Liver (tissue), 9 donors: ENCODE results near the gene KRTAP10-8. TPM values are rescaled to one million over a fixed set of nuclear protein-coding genes. Genes with fewer than 3 reads are reported as not detected.
"Not testable (repeated sequence)": the region's sequence is repeated elsewhere in the genome, so short reads cannot be mapped to it uniquely, and the experiment has no call there.

ENCODE experiments used
- DNase-seq: peaks from one replicate; pipeline ENCODE4 v3.0.0-alpha.2; 2017; ENCODE audit warnings: low spot score
- H3K27ac ChIP-seq, 2 donors: one replicate each; pipeline ENCODE4 v1.7.0; 2013; ENCODE audit warnings: inconsistent platforms in 2 of 2, low read length in 2 of 2, control low read depth in 1 of 2, low read depth in 1 of 2, mild to moderate bottlenecking in 1 of 2
- H3K27me3 ChIP-seq, 4 donors: one replicate each; pipeline versions ENCODE4 v1.6.1 to v1.7.0; 2013; ENCODE audit warnings: low read length in 3 of 4, inconsistent platforms in 1 of 4, mild to moderate bottlenecking in 1 of 4, moderate library complexity in 1 of 4; ENCODE audit not compliant: control insufficient read depth in 4 of 4, insufficient read depth in 4 of 4
- H3K36me3 ChIP-seq, 4 donors: one replicate each; pipeline versions ENCODE4 v1.6.1 to v1.7.0; 2013; ENCODE audit warnings: low read length in 3 of 4, mild to moderate bottlenecking in 3 of 4, low read depth in 1 of 4, moderate library complexity in 1 of 4; ENCODE audit not compliant: control insufficient read depth in 4 of 4, insufficient read depth in 3 of 4
- H3K4me1 ChIP-seq, 4 donors: one replicate each; pipeline versions ENCODE4 v1.6.1 to v1.7.0; 2013; ENCODE audit warnings: low read length in 3 of 4, mild to moderate bottlenecking in 3 of 4, moderate library complexity in 1 of 4; ENCODE audit not compliant: control insufficient read depth in 4 of 4, insufficient read depth in 4 of 4
- H3K4me3 ChIP-seq, 3 donors: one replicate each; pipeline versions ENCODE4 v1.6.1 to v1.7.0; 2013; ENCODE audit warnings: low read length in 3 of 3, control low read depth in 1 of 3, low read depth in 1 of 3, mild to moderate bottlenecking in 1 of 3
- H3K9ac ChIP-seq, 2 donors: one replicate each; pipeline ENCODE4 v1.7.0; 2013; ENCODE audit warnings: low read length in 2 of 2, mild to moderate bottlenecking in 2 of 2, moderate library complexity in 2 of 2, control low read depth in 1 of 2, low read depth in 1 of 2
- H3K9me3 ChIP-seq, 4 donors: one replicate each; pipeline versions ENCODE4 v1.6.1 to v1.7.0; 2013; ENCODE audit warnings: low read length in 3 of 4; ENCODE audit not compliant: control insufficient read depth in 4 of 4
- EGR1 ChIP-seq, 2 donors: IDR thresholded peaks; 2 replicates each; pipeline ENCODE4 v1.6.1; 2016 to 2018; ENCODE audit warnings: antibody characterized with exemption in 2 of 2, low read depth in 2 of 2
- FOXA2 ChIP-seq: IDR thresholded peaks from 2 replicates; pipeline ENCODE4 v1.6.1; 2016; ENCODE audit warnings: antibody characterized with exemption
- GABPA ChIP-seq, 2 donors: IDR thresholded peaks in 1 of 2; conservative IDR thresholded peaks in 1 of 2; 2 replicates each; pipeline ENCODE4 v1.6.1; 2016; ENCODE audit warnings: antibody characterized with exemption in 2 of 2, mild to moderate bottlenecking in 1 of 2, moderate library complexity in 1 of 2
- HNF4A ChIP-seq, 2 donors: conservative IDR thresholded peaks; 2 replicates each; pipeline ENCODE4 v1.6.1; 2016; ENCODE audit warnings: antibody characterized with exemption in 2 of 2, mild to moderate bottlenecking in 2 of 2
- HNF4G ChIP-seq: IDR thresholded peaks from 2 replicates; pipeline ENCODE4 v1.6.1; 2016; ENCODE audit warnings: antibody characterized with exemption
- JUND ChIP-seq, 2 donors: IDR thresholded peaks; 2 replicates each; pipeline ENCODE4 v1.6.1; 2016; ENCODE audit warnings: antibody characterized with exemption in 2 of 2
- MAX ChIP-seq: IDR thresholded peaks from 2 replicates; pipeline ENCODE4 v1.6.1; 2016; ENCODE audit warnings: antibody characterized with exemption
- NR2F2 ChIP-seq: IDR thresholded peaks from 2 replicates; pipeline ENCODE4 v1.6.1; 2016; ENCODE audit warnings: antibody characterized with exemption
- RAD21 ChIP-seq, 2 donors: IDR thresholded peaks; 2 replicates each; pipeline ENCODE4 v1.6.1; 2016; ENCODE audit warnings: antibody characterized with exemption in 2 of 2, mild to moderate bottlenecking in 2 of 2
- RXRA ChIP-seq, 2 donors: IDR thresholded peaks; 2 replicates each; pipeline ENCODE4 v1.6.1; 2017 to 2018; ENCODE audit warnings: antibody characterized with exemption in 2 of 2, mild to moderate bottlenecking in 1 of 2
- YY1 ChIP-seq: IDR thresholded peaks from 2 replicates; pipeline ENCODE4 v1.6.1; 2016; ENCODE audit warnings: antibody characterized with exemption, mild to moderate bottlenecking
- WGBS: extraction: QIAGEN DNeasy Blood & Tissue Kit; methylation state at CpG from one replicate; pipeline ENCODE4 v1.1.7; 2013; 5-methylcytosine and 5-hydroxymethylcytosine counted together
- polyA plus RNA-seq, 2 donors: library from polyadenylated mRNA; stranded (reverse) in 1 of 2; unstranded in 1 of 2; fragments of 200-250 nt in 1 of 2; fragments of >200 nt in 1 of 2; fragmentation: Nextera tagmentation in 1 of 2; extraction: Ambion mirVana in 1 of 2; gene quantifications; one replicate each; pipeline versions ENCODE4 v1.2.1 to v1.2.3, GENCODE V29; 2013 to 2015
- total RNA-seq, 2 donors: library from RNA; depleted of rRNA; stranded (reverse); fragments of >200 nt; gene quantifications; one replicate each; pipeline ENCODE4 v1.2.3, GENCODE V29; 2014
- TF ChIP-seq, protein P1 (sequence below): IDR thresholded peaks from 2 replicates; pipeline ENCODE4 v1.6.1; 2016; ENCODE audit warnings: antibody characterized with exemption
- TF ChIP-seq, protein P2 (sequence below): fragments of 150-350 bp; IDR thresholded peaks from 2 replicates; pipeline ENCODE4 v1.5.1; 2017; ENCODE audit warnings: improper control_type of control experiment, low read depth, low read length; ENCODE audit not compliant: missing input control
- TF ChIP-seq, protein P3 (sequence below): IDR thresholded peaks from 2 replicates; pipeline ENCODE4 v1.6.1; 2016; ENCODE audit warnings: antibody characterized with exemption
- TF ChIP-seq, protein P4 (sequence below): IDR thresholded peaks from 2 replicates; pipeline ENCODE4 v1.6.1; 2016; ENCODE audit warnings: antibody characterized with exemption, mild to moderate bottlenecking
- donor health status: healthy.
- donor health status: healthy.
- donor health status: healthy.
- donor health status: healthy.
- donor health status: healthy.

Gene KRTAP10-8
- total and polyA plus RNA-seq, 4 donors: not detected

DNA sequence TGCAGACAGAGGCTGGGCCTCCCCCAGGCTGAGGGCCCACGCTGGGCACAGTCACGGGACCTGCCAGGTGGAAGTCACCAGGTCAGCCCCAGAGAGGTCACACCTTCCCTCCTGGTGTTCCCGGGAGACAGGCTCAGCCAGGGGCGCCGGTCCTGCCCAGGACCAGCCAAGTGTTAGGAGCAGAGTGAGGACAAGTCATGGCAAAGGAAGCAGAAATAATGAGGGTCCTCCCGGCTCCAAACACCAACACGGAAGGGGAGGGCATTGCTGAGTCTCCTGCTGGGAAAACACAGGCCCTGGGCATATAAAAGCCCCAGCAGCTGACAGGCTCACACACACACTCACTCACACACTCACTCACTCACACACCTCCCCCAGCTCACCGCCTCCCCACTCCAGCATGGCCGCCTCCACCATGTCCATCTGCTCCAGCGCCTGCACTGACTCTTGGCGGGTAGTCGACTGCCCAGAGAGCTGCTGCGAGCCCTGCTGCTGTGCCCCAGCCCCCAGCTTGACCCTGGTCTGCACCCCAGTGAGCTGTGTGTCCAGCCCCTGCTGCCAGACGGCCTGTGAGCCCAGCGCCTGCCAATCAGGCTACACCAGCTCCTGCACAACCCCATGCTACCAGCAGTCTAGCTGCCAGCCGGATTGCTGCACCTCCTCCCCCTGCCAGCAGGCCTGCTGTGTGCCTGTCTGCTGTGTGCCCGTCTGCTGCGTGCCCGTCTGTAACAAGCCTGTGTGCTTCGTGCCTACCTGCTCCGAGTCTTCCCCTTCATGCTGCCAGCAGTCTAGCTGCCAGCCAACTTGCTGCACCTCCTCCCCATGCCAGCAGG, 25.4 kb downstream of the KRTAP10-8 start, which contains the start of gene KRTAP10-10:
KRTAP10-10 (plus strand) TSS at position 339 of the 833 bp plus-strand sequence; CDS start at position 401, 62 bp downstream.
- Histone ChIP-seq H3K4me1 (no peaks in the 10 kb centered on the region), H3K36me3 (no peaks in the 10 kb centered on the region), H3K4me3 (no peak within 1 kb of the TSS), H3K9me3 (peaks cover 0 to 3% (median 2%) of the 10 kb centered on the region in 4 donors), H3K27me3 (peaks cover 0 to 3% (median 0%) of the 10 kb centered on the region in 4 donors), H3K27ac (no peak within 1 kb of the TSS), H3K9ac (no peak within 1 kb of the TSS)
- WGBS: 60% methylated on average over 21 of the region's 21 CpGs
- no peak for DNase-seq
- TF ChIP-seq RAD21 (IDR thresholded peaks at IDR 0.05) (no peak), NR2F2 (no peak), JUND (IDR thresholded peaks at IDR 0.05) (no peak), HNF4G (no peak), MAX (no peak), EGR1 (IDR thresholded peaks at IDR 0.05; ENCODE audit: low read depth in 2 of 2) (no peak), RXRA (IDR thresholded peaks at IDR 0.05) (no peak), GABPA (IDR thresholded peaks at IDR 0.05 in 1 of 2, conservative IDR thresholded peaks at IDR 0.05 in 1 of 2) (no peak), HNF4A (conservative IDR thresholded peaks at IDR 0.05) (no peak), YY1 (no peak), FOXA2 (no peak)
- TF ChIP-seq, protein P1, sequence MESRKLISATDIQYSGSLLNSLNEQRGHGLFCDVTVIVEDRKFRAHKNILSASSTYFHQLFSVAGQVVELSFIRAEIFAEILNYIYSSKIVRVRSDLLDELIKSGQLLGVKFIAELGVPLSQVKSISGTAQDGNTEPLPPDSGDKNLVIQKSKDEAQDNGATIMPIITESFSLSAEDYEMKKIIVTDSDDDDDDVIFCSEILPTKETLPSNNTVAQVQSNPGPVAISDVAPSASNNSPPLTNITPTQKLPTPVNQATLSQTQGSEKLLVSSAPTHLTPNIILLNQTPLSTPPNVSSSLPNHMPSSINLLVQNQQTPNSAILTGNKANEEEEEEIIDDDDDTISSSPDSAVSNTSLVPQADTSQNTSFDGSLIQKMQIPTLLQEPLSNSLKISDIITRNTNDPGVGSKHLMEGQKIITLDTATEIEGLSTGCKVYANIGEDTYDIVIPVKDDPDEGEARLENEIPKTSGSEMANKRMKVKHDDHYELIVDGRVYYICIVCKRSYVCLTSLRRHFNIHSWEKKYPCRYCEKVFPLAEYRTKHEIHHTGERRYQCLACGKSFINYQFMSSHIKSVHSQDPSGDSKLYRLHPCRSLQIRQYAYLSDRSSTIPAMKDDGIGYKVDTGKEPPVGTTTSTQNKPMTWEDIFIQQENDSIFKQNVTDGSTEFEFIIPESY: no peak
- TF ChIP-seq, protein P2, sequence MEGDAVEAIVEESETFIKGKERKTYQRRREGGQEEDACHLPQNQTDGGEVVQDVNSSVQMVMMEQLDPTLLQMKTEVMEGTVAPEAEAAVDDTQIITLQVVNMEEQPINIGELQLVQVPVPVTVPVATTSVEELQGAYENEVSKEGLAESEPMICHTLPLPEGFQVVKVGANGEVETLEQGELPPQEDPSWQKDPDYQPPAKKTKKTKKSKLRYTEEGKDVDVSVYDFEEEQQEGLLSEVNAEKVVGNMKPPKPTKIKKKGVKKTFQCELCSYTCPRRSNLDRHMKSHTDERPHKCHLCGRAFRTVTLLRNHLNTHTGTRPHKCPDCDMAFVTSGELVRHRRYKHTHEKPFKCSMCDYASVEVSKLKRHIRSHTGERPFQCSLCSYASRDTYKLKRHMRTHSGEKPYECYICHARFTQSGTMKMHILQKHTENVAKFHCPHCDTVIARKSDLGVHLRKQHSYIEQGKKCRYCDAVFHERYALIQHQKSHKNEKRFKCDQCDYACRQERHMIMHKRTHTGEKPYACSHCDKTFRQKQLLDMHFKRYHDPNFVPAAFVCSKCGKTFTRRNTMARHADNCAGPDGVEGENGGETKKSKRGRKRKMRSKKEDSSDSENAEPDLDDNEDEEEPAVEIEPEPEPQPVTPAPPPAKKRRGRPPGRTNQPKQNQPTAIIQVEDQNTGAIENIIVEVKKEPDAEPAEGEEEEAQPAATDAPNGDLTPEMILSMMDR: no peak
- TF ChIP-seq, protein P3, sequence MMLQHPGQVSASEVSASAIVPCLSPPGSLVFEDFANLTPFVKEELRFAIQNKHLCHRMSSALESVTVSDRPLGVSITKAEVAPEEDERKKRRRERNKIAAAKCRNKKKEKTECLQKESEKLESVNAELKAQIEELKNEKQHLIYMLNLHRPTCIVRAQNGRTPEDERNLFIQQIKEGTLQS: no peak
- TF ChIP-seq, protein P4, sequence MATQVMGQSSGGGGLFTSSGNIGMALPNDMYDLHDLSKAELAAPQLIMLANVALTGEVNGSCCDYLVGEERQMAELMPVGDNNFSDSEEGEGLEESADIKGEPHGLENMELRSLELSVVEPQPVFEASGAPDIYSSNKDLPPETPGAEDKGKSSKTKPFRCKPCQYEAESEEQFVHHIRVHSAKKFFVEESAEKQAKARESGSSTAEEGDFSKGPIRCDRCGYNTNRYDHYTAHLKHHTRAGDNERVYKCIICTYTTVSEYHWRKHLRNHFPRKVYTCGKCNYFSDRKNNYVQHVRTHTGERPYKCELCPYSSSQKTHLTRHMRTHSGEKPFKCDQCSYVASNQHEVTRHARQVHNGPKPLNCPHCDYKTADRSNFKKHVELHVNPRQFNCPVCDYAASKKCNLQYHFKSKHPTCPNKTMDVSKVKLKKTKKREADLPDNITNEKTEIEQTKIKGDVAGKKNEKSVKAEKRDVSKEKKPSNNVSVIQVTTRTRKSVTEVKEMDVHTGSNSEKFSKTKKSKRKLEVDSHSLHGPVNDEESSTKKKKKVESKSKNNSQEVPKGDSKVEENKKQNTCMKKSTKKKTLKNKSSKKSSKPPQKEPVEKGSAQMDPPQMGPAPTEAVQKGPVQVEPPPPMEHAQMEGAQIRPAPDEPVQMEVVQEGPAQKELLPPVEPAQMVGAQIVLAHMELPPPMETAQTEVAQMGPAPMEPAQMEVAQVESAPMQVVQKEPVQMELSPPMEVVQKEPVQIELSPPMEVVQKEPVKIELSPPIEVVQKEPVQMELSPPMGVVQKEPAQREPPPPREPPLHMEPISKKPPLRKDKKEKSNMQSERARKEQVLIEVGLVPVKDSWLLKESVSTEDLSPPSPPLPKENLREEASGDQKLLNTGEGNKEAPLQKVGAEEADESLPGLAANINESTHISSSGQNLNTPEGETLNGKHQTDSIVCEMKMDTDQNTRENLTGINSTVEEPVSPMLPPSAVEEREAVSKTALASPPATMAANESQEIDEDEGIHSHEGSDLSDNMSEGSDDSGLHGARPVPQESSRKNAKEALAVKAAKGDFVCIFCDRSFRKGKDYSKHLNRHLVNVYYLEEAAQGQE: no peak

GRCh38 chr21:44637851-44638348, 26.0 kb downstream of the KRTAP10-8 start:
- H3K4me3 ChIP-seq, H3K27me3 ChIP-seq: not testable (repeated sequence)

GRCh38 chr21:44638506-44639330, 26.8 kb downstream of the KRTAP10-8 start:
- H3K36me3 ChIP-seq, H3K27me3 ChIP-seq, H3K4me1 ChIP-seq, H3K27ac ChIP-seq, DNase-seq, H3K9ac ChIP-seq, H3K4me3 ChIP-seq, H3K9me3 ChIP-seq: not testable (repeated sequence)
- WGBS: 76% methylated on average over 21 of the region's 21 CpGs

More at GRCh38 chr21:44637851-44638348, 26.0 kb downstream of the KRTAP10-8 start:
- not testable (repeated sequence) for H3K36me3 ChIP-seq, H3K9me3 ChIP-seq, H3K9ac ChIP-seq, H3K4me1 ChIP-seq, H3K27ac ChIP-seq, DNase-seq
- 64% methylated on average over 11 of the region's 12 CpGs for WGBS
